ENCODE results near the gene TPST2.

GRCh38 chr22:26552466-26552865 lies 37.5 kb downstream of the TPST2 start:
- no peak for TF ChIP-seq CTCF (conservative IDR thresholded peaks at IDR 0.05; ENCODE audit: low read depth, low read length)
- no peak for TF ChIP-seq EZH2 (IDR thresholded peaks at IDR 0.05; ENCODE audit: borderline replicate concordance, low read depth, low read length, poor library complexity, severe bottlenecking)

Data from A673 (cell line).